GM18873 (cell line): Measurements from ENCODE around the gene CACNA1C.

Experiments used
- ATAC-seq: cut with Tn5 transposase; IDR thresholded peaks from one replicate; pipeline ENCODE4 v1.9.1; 2021; ENCODE audit warnings: mild to moderate bottlenecking, moderate library complexity, moderate number of reproducible peaks; ENCODE audit not compliant: unreplicated experiment, low FRiP score

CACNA1C gene

DNA sequence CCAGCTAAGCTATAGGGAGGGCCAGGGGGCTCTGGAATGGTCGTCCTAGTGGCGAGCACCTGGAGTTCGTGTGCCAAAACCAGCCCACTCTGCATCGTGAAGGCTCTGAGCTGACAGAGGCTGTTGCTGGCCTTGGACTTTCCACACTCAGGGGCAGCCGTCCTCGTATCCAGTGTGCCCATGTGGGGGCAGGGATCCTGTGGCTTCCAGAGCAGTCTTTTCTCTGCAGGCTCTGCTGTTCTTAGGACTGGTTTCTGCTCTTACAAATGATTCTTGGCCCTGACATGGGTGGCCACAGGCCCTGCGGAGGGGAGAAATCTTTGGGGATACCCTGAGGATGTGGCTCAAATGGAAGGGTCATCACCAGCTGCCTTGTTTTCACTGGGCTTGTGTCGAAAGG, 564.6 kb downstream of the CACNA1C start:
- no peak for ATAC-seq

- ATAC-seq: no peak
Observed at GRCh38 chr12:2618291-2618995, 565.7 kb downstream of the CACNA1C start.

- ATAC-seq: no peak
Observed at GRCh38 chr12:2619136-2619535, 566.3 kb downstream of the CACNA1C start.

GRCh38 chr12:2622460-2622859, 569.7 kb downstream of the CACNA1C start:
- ATAC-seq: no peak

GRCh38 chr12:2623472-2623871, 570.7 kb downstream of the CACNA1C start:
- ATAC-seq: no peak

GRCh38 chr12:2624543-2625288, 571.9 kb downstream of the CACNA1C start:
- ATAC-seq: no peak

DNA sequence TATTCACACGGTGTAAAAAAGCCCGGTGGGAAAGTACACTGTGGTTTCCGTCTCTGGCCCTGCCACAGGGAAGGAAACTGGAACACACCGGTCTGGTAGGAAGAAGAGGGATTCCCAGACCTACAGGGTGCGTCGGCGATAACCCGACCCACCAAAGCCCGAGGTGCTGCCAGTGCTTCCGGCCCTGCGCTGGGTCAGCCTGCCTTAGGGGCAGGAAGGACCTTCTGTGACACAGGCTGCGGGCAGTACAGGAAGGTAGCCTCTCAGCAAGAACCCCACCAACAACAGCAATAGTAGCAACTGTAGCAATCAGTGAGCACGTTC, 572.5 kb downstream of the CACNA1C start:
- ATAC-seq: no peak

- no peak for ATAC-seq
Observed at GRCh38 chr12:2627076-2627834, 574.5 kb downstream of the CACNA1C start.

- ATAC-seq: no peak
Observed at GRCh38 chr12:2627835-2628191, 575.0 kb downstream of the CACNA1C start.

GRCh38 chr12:2628401-2628800, 575.6 kb downstream of the CACNA1C start:
- no peak for ATAC-seq

- ATAC-seq: no peak
Observed at GRCh38 chr12:2629051-2629450, 576.3 kb downstream of the CACNA1C start.

- no peak for ATAC-seq
Observed at GRCh38 chr12:2631653-2632350, 579.0 kb downstream of the CACNA1C start.

GRCh38 chr12:2633176-2633824, 580.5 kb downstream of the CACNA1C start:
- ATAC-seq: no peak

- no peak for ATAC-seq
Observed at GRCh38 chr12:2633825-2634200, 581.0 kb downstream of the CACNA1C start.

DNA sequence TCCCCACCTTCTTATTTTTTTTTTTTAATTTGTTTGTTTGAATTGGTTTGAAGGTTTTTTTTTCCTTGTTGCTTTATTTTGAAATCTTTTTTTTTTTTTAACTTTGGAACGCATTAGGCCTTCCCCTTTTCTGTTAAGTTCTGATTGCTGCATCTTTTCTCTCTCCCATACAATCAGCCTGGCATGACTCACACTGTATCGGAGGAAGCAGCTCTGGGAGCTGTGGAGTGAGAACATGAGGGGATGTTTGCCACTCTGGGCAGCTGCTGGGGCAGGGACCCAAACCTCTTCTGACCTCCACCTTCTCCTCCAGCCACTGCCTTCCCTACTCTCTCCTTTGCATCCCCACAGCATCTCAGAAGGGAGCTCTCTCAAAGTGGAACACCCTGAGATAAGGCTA, 581.7 kb downstream of the CACNA1C start:
- no peak for ATAC-seq

DNA sequence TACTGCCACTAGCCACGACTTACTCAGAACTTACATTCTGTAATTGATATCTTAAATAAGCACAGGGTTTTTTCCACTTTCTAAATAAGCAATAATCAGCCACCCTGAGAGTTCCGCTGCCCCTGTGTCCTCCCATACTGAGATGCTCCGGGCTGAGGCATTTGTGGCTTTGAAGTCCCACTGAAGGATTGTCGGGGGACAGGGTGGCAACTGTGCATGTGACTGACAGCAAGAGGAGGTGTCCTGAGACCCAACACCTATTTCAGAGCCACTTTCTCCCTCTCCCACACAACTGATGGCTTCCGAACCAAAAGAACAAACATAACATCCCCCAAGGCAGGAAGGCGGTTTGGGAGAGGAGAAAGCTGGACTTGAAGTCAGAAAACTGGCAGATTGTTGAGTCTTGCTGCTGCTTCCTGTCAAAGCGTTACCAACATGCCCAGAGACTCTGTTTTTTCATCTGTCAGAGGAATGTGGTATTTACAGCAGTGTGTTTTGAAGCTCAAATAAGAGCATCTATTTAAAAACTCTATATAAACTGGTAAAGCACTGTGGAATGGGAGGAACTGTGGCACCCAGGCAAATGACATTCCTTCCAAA, 584.1 kb downstream of the CACNA1C start:
- no peak for ATAC-seq

DNA sequence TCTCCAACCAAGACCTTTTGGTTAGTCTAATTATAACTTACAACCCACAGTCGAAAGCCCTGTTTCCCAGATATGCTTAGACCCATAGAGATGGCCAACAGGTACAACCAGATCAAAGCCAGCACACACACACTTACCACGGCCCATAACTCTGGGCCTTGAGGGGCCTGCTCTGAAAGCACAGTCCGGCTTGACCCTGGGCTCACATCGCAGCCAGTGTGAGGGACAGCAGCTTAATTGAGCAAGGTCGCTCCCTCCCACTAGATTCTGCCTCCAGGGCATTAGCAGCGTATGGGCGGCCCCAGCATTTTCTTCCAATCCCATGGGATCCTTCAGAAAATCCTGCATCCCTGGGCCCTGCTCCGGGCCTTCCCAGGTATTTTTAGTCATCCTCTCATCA, 584.6 kb downstream of the CACNA1C start:
- no peak for ATAC-seq

GRCh38 chr12:2638273-2639019, 585.7 kb downstream of the CACNA1C start:
- ATAC-seq: no peak

DNA sequence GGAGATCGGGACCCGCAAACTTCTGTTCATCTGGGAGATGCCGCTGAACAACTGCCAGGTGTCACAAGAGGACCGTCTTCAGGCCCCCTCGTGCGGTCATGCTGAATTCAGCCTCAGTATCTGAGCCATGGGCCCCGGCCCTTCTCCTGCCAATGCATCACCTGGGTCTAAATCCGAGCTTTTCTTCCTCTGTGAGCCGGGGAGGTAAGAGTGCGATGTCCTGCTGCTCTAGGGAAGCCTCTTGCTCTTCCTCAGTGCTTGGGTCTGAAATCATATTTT, 586.2 kb downstream of the CACNA1C start:
- ATAC-seq: no peak

GRCh38 chr12:2640281-2640680, 587.5 kb downstream of the CACNA1C start:
- ATAC-seq: no peak
